A549 (cell line): ENCODE data around the gene PAPLN. TPM values are rescaled to one million over a fixed set of nuclear protein-coding genes. Genes with fewer than 3 reads are reported as not detected.

ENCODE experiments used
- ATAC-seq, 2 experiments: fragments of 200-7000 bp in 1 of 2; fragments of >200 bp in 1 of 2; cut with Nextera tagmentation in 1 of 2; cut with Tn5 transposase in 1 of 2; 3 replicates each; pipeline versions ENCODE4 v1.8.0 to v1.9.1; 2018 to 2020; ENCODE audit warnings: mild to moderate bottlenecking in 1 of 2, moderate library complexity in 1 of 2
- CTCF ChIA-PET: fragments of 300-600 bp; sonication (Branson Sonifier 250); formaldehyde crosslinking; extraction: SDS; loops from one replicate; lab custom pipeline; 2021; ENCODE audit warnings: antibody characterized with exemption, inconsistent platforms; lab: Yijun Ruan, JAX
- POLR2A ChIA-PET: fragments of 350-600 bp; formaldehyde crosslinking; extraction: SDS; loops from one replicate; lab custom pipeline; 2021; ENCODE audit warnings: antibody characterized with exemption, inconsistent platforms; lab: Yijun Ruan, JAX
- DNase-seq, 2 experiments: peaks; one replicate each; pipeline versions ENCODE4 v3.0.0 to v3.0.0-alpha.2; 2011 to 2016; ENCODE audit warnings: low read depth in 1 of 2, low spot score in 1 of 2
- FAIRE-seq: peaks from 2 replicates; lab custom pipeline; 2011; peaks lifted over from hg19 to GRCh38; lab: Jason Lieb, UNC
- H3K27ac ChIP-seq, 2 experiments: fragments of >200 bp; sonication (Bioruptor Twin); formaldehyde crosslinking; 3 replicates each; pipeline ENCODE4 v1.5.1; 2016 to 2017
- H3K4me1 ChIP-seq: fragments of >200 bp; sonication (Bioruptor Twin); formaldehyde crosslinking; 3 replicates; pipeline ENCODE4 v1.6.1; 2016
- H3K4me2 ChIP-seq: fragments of >200 bp; sonication (Bioruptor Twin); formaldehyde crosslinking; 3 replicates; pipeline ENCODE4 v1.6.1; 2016
- H3K4me3 ChIP-seq: fragments of >200 bp; sonication (Bioruptor Twin); formaldehyde crosslinking; 3 replicates; pipeline ENCODE4 v1.5.1; 2016
- H3K9me3 ChIP-seq: fragments of >200 bp; sonication (Bioruptor Twin); formaldehyde crosslinking; 3 replicates; pipeline ENCODE4 v1.6.1; 2016
- ATOH8 ChIP-seq: fragments of 250-450 bp; sonication (Bioruptor Pico); IDR thresholded peaks from 2 replicates; pipeline ENCODE4 v1.5.0; 2020; ENCODE audit warnings: low read depth, mild to moderate bottlenecking, moderate library complexity
- CEBPB ChIP-seq, 2 experiments: fragments of >200 bp in 1 of 2; sonication (Bioruptor Twin) in 1 of 2; formaldehyde crosslinking in 1 of 2; IDR thresholded peaks; 2 replicates each; pipeline ENCODE4 v1.6.1; 2012 to 2016
- E2F6 ChIP-seq: IDR thresholded peaks from 2 replicates; pipeline ENCODE4 v1.6.1; 2012; ENCODE audit warnings: low read depth, borderline replicate concordance
- ESRRA ChIP-seq: fragments of 150-350 bp; IDR thresholded peaks from 2 replicates; pipeline ENCODE4 v1.6.1; 2014; ENCODE audit warnings: mild to moderate bottlenecking, low read length, borderline replicate concordance
- FOSL2 ChIP-seq, 2 experiments: fragments of 450-650 bp in 1 of 2; fragments of >200 bp in 1 of 2; sonication (Bioruptor Twin) in 1 of 2; formaldehyde crosslinking; IDR thresholded peaks; 2 replicates each; pipeline versions ENCODE4 v1.5.0 to v1.6.1; 2016 to 2020; ENCODE audit warnings: mild to moderate bottlenecking in 1 of 2, moderate library complexity in 1 of 2
- FOXS1 ChIP-seq: fragments of 250-450 bp; sonication (Bioruptor Pico); IDR thresholded peaks from 2 replicates; pipeline ENCODE4 v1.5.0; 2020; ENCODE audit warnings: mild to moderate bottlenecking, moderate library complexity
- HDAC2 ChIP-seq: fragments of 200-600 bp; sonication (generic); IDR thresholded peaks from 2 replicates; pipeline ENCODE4 v1.6.1; 2016
- JUN ChIP-seq, 2 experiments: fragments of >200 bp; sonication (Bioruptor Twin); formaldehyde crosslinking; IDR thresholded peaks; 2 replicates in 1 of 2; 3 replicates in 1 of 2; pipeline ENCODE4 v1.6.1; 2016 to 2017
- KDM1A ChIP-seq: fragments of 200-600 bp; sonication (generic); IDR thresholded peaks from 2 replicates; pipeline ENCODE4 v1.6.1; 2016; ENCODE audit warnings: low read depth, mild to moderate bottlenecking
- MYC ChIP-seq: IDR thresholded peaks from 2 replicates; pipeline ENCODE4 v1.6.1; 2012; ENCODE audit warnings: mild to moderate bottlenecking, inconsistent platforms, low read length, improper control_type of control experiment, borderline replicate concordance
- NFE2L2 ChIP-seq: fragments of 150-350 bp; conservative IDR thresholded peaks from 2 replicates; pipeline ENCODE4 v1.6.1; 2014; ENCODE audit warnings: low read length
- NR3C1 ChIP-seq: fragments of >200 bp; sonication (Bioruptor Twin); formaldehyde crosslinking; IDR thresholded peaks from 3 replicates; pipeline ENCODE4 v1.6.1; 2017
- RFX5 ChIP-seq: fragments of 450-650 bp; IDR thresholded peaks from 2 replicates; pipeline ENCODE4 v1.7.1; 2014; ENCODE audit warnings: antibody characterized with exemption, mild to moderate bottlenecking, moderate library complexity
- SREBF2 ChIP-seq: fragments of 450-650 bp; IDR thresholded peaks from 2 replicates; pipeline ENCODE4 v1.6.1; 2014; ENCODE audit warnings: mild to moderate bottlenecking, moderate library complexity
- TFCP2L1 ChIP-seq: fragments of 250-450 bp; sonication (Bioruptor Pico); IDR thresholded peaks from 2 replicates; pipeline ENCODE4 v1.5.0; 2021; ENCODE audit warnings: mild to moderate bottlenecking
- ZC3H11A ChIP-seq: fragments of 450-650 bp; IDR thresholded peaks from 2 replicates; pipeline ENCODE4 v1.6.1; 2014; ENCODE audit warnings: antibody characterized with exemption, mild to moderate bottlenecking
- WGBS: methylation state at CpG from one replicate; pipeline ENCODE4 v1.1.6; 2017; ENCODE audit errors: missing lambda C conversion rate; 5-methylcytosine and 5-hydroxymethylcytosine counted together
- polyA plus RNA-seq, 4 experiments: library from polyadenylated mRNA; depleted of rRNA in 3 of 4; stranded (reverse); fragments of >200 nt; fragmentation: RNase III in 1 of 4; extraction: RNeasy Plus Mini Kit Qiagen cat#74134 plus additional on column Dnase treatment in 1 of 4; gene quantifications; 2 replicates in 3 of 4; 3 replicates in 1 of 4; pipeline ENCODE4 v1.2.3, GENCODE V29; 2011 to 2017
- TF ChIP-seq, protein P1 (sequence below): fragments of 200-600 bp; sonication (generic); IDR thresholded peaks from 2 replicates; pipeline ENCODE4 v1.6.1; 2016; ENCODE audit warnings: antibody characterized with exemption, mild to moderate bottlenecking, moderate library complexity
- TF ChIP-seq, protein P2 (sequence below): fragments of >200 bp; sonication (Bioruptor Twin); formaldehyde crosslinking; IDR thresholded peaks from 3 replicates; pipeline ENCODE4 v1.6.1; 2016
- TF ChIP-seq, protein P3 (sequence below): fragments of >200 bp; sonication (Bioruptor Twin); formaldehyde crosslinking; IDR thresholded peaks from 3 replicates; pipeline ENCODE4 v1.5.1; 2016

The PAPLN gene
- polyA plus RNA-seq, 2 of the 4 experiments (the other 2 are of a cell fraction): 4.3 to 5.0 TPM

GRCh38 chr14:73245480-73246325 is 8.4 kb downstream of the PAPLN start:
- no peak overlapping the region for H3K27ac ChIP-seq
- no peaks in the 10 kb centered on the region for H3K9me3 ChIP-seq
- ChIA-PET CTCF (interaction anchor here (1.2 kb wide), 1 partner anchor 226 kb away, joined by 6 read pairs; no protein-coding TSS in a partner anchor), POLR2A (no interaction called here)
- H3K4me1 ChIP-seq: no peaks in the 10 kb centered on the region
- DNase-seq (no peak), FAIRE-seq (no peak), ATAC-seq (no peak)
- no peak overlapping the region for H3K4me3 ChIP-seq
- H3K4me2 ChIP-seq: no peak overlapping the region
- TF ChIP-seq MYC (no peak), ATOH8 (CRISPR knock-in tag) (no peak), RFX5 (no peak), E2F6 (no peak), CEBPB (IDR thresholded peaks at IDR 0.05) (no peak), KDM1A (no peak), ZC3H11A (no peak), TFCP2L1 (no peak), ESRRA (no peak), SREBF2 (no peak), FOSL2 (IDR thresholded peaks at IDR 0.05) (no peak), FOSL2 (CRISPR knock-in tag; IDR thresholded peaks at IDR 0.05) (no peak), FOXS1 (CRISPR knock-in tag) (no peak), HDAC2 (no peak), NFE2L2 (no peak), NR3C1 (no peak), JUN (IDR thresholded peaks at IDR 0.05) (no peak)
- TF ChIP-seq, protein P1, sequence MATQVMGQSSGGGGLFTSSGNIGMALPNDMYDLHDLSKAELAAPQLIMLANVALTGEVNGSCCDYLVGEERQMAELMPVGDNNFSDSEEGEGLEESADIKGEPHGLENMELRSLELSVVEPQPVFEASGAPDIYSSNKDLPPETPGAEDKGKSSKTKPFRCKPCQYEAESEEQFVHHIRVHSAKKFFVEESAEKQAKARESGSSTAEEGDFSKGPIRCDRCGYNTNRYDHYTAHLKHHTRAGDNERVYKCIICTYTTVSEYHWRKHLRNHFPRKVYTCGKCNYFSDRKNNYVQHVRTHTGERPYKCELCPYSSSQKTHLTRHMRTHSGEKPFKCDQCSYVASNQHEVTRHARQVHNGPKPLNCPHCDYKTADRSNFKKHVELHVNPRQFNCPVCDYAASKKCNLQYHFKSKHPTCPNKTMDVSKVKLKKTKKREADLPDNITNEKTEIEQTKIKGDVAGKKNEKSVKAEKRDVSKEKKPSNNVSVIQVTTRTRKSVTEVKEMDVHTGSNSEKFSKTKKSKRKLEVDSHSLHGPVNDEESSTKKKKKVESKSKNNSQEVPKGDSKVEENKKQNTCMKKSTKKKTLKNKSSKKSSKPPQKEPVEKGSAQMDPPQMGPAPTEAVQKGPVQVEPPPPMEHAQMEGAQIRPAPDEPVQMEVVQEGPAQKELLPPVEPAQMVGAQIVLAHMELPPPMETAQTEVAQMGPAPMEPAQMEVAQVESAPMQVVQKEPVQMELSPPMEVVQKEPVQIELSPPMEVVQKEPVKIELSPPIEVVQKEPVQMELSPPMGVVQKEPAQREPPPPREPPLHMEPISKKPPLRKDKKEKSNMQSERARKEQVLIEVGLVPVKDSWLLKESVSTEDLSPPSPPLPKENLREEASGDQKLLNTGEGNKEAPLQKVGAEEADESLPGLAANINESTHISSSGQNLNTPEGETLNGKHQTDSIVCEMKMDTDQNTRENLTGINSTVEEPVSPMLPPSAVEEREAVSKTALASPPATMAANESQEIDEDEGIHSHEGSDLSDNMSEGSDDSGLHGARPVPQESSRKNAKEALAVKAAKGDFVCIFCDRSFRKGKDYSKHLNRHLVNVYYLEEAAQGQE: no peak
- TF ChIP-seq, protein P2, sequence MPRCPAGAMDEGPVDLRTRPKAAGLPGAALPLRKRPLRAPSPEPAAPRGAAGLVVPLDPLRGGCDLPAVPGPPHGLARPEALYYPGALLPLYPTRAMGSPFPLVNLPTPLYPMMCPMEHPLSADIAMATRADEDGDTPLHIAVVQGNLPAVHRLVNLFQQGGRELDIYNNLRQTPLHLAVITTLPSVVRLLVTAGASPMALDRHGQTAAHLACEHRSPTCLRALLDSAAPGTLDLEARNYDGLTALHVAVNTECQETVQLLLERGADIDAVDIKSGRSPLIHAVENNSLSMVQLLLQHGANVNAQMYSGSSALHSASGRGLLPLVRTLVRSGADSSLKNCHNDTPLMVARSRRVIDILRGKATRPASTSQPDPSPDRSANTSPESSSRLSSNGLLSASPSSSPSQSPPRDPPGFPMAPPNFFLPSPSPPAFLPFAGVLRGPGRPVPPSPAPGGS: no peak
- TF ChIP-seq, protein P3, sequence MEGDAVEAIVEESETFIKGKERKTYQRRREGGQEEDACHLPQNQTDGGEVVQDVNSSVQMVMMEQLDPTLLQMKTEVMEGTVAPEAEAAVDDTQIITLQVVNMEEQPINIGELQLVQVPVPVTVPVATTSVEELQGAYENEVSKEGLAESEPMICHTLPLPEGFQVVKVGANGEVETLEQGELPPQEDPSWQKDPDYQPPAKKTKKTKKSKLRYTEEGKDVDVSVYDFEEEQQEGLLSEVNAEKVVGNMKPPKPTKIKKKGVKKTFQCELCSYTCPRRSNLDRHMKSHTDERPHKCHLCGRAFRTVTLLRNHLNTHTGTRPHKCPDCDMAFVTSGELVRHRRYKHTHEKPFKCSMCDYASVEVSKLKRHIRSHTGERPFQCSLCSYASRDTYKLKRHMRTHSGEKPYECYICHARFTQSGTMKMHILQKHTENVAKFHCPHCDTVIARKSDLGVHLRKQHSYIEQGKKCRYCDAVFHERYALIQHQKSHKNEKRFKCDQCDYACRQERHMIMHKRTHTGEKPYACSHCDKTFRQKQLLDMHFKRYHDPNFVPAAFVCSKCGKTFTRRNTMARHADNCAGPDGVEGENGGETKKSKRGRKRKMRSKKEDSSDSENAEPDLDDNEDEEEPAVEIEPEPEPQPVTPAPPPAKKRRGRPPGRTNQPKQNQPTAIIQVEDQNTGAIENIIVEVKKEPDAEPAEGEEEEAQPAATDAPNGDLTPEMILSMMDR: no peak
- 94% methylated on average over 49 of the region's 64 CpGs for WGBS
